Measurements from ENCODE around the gene RIMBP2. TPM values are rescaled to one million over a fixed set of nuclear protein-coding genes. Genes with fewer than 3 reads are reported as not detected.
A peak's percentile ranks its signal among the peaks of the same experiment; 100 is the strongest.

The RIMBP2 gene
- total and polyA plus RNA-seq, 4 donors, result 0.05 to 2.9 (median 0.95) TPM

GRCh38 chr12:130351326-130351725 is 364.8 kb downstream of the RIMBP2 start:
- Histone ChIP-seq H3K36me3 (ENCODE audit: control insufficient read depth in 4 of 4, insufficient read depth in 4 of 4, low read length in 4 of 4) (no peaks in the 10 kb centered on the region), H3K27me3 (ENCODE audit: control insufficient read depth in 3 of 3, insufficient read depth in 3 of 3, low read length in 2 of 3) (peaks cover 0 to 31% (median 18%) of the 10 kb centered on the region in 3 donors), H3K4me3 (no peak overlapping the region), H3K9me3 (ENCODE audit: control insufficient read depth in 4 of 4, insufficient read depth in 3 of 4, low read length in 3 of 4) (no peaks in the 10 kb centered on the region), H3K4me1 (ENCODE audit: control insufficient read depth in 5 of 5, insufficient read depth in 5 of 5, low read length in 5 of 5) (no peaks in the 10 kb centered on the region), H3K9ac (ENCODE audit: insufficient read depth in 1 of 2, low read length in 2 of 2) (no peak overlapping the region), H3K27ac (ENCODE audit: low read depth in 1 of 2, low read length in 1 of 2) (no peak overlapping the region)
- ATAC-seq (ENCODE audit: insufficient read depth, low FRiP score) (no peak), DNase-seq (no peak)
- 65 to 80% methylated on average over 5 of the region's 5 CpGs for WGBS, 2 donors
- TF ChIP-seq CTCF (IDR thresholded peaks at IDR 0.05; ENCODE audit: control extremely low read depth, extremely low read depth), result no peak

- H3K27me3 ChIP-seq (ENCODE audit: control insufficient read depth in 3 of 3, insufficient read depth in 3 of 3, low read length in 2 of 3), result peaks cover 0 to 30% (median 13%) of the 10 kb centered on the region in 3 donors
- no peaks in the 10 kb centered on the region for H3K36me3 ChIP-seq (ENCODE audit: control insufficient read depth in 4 of 4, insufficient read depth in 4 of 4, low read length in 4 of 4)
- WGBS, 2 donors, result 52 to 78% methylated on average over 2 of the region's 2 CpGs
- H3K4me3 ChIP-seq, result no peak overlapping the region
- H3K9ac ChIP-seq (ENCODE audit: insufficient read depth in 1 of 2, low read length in 2 of 2), result no peak overlapping the region
- H3K27ac ChIP-seq (ENCODE audit: low read depth in 1 of 2, low read length in 1 of 2), result no peak overlapping the region
- DNase-seq (no peak), ATAC-seq (ENCODE audit: insufficient read depth, low FRiP score) (no peak)
- TF ChIP-seq CTCF (IDR thresholded peaks at IDR 0.05; ENCODE audit: control extremely low read depth, extremely low read depth), result no peak
- H3K4me1 ChIP-seq (ENCODE audit: control insufficient read depth in 5 of 5, insufficient read depth in 5 of 5, low read length in 5 of 5), result no peaks in the 10 kb centered on the region
- no peaks in the 10 kb centered on the region for H3K9me3 ChIP-seq (ENCODE audit: control insufficient read depth in 4 of 4, insufficient read depth in 3 of 4, low read length in 3 of 4)
Observed at GRCh38 chr12:130350715-130351114, 365.4 kb downstream of the RIMBP2 start.

DNA sequence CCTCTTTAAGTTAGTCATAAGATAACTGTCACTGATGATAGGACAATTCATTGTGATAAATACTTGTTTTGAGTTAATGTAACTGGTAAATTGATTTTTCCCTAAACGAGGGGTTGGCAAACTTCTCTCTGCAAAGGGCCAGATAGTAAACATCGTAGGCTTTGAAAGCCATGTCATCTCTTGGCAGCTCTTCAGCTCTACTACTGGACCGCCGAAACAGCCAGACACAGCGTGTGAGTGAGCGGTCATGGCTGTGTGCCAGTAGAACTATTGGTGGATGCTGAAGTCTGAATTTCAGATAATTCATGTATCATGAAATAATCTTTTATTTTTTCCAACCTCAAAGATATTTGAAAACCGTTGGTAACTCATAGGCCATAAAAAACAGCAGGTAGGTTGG is 368.5 kb downstream of the RIMBP2 start:
- Histone ChIP-seq H3K36me3 (ENCODE audit: control insufficient read depth in 4 of 4, insufficient read depth in 4 of 4, low read length in 4 of 4) (no peaks in the 10 kb centered on the region), H3K4me3 (no peak overlapping the region), H3K27me3 (ENCODE audit: control insufficient read depth in 3 of 3, insufficient read depth in 3 of 3, low read length in 2 of 3) (peaks cover 0 to 23% (median 4%) of the 10 kb centered on the region in 3 donors), H3K27ac (ENCODE audit: low read depth in 1 of 2, low read length in 1 of 2) (no peak overlapping the region), H3K9ac (ENCODE audit: insufficient read depth in 1 of 2, low read length in 2 of 2) (no peak overlapping the region), H3K9me3 (ENCODE audit: control insufficient read depth in 4 of 4, insufficient read depth in 3 of 4, low read length in 3 of 4) (no peaks in the 10 kb centered on the region), H3K4me1 (ENCODE audit: control insufficient read depth in 5 of 5, insufficient read depth in 5 of 5, low read length in 5 of 5) (no peaks in the 10 kb centered on the region)
- ATAC-seq (ENCODE audit: insufficient read depth, low FRiP score) (no peak), DNase-seq (peak; percentile 48 to 61 (median 59))
- WGBS, 2 donors, result 61 to 73% methylated on average over 7 of the region's 7 CpGs
- no peak for TF ChIP-seq CTCF (IDR thresholded peaks at IDR 0.05; ENCODE audit: control extremely low read depth, extremely low read depth)

Other genes starting within 250 kb of the RIMBP2 start
- 10 to 100 TPM; 19.4 to 28.4 TPM for gene STX2, start 123.0 kb upstream of the RIMBP2 start, total RNA-seq
- gene STX2, start 123.0 kb upstream of the RIMBP2 start, polyA plus RNA-seq, result 10 to 100 TPM; 11.9 to 22.4 TPM
- 100 to 1,000 TPM; 210 to 505 TPM for gene RAN, start 155.8 kb upstream of the RIMBP2 start, total RNA-seq
- gene RAN, start 155.8 kb upstream of the RIMBP2 start, polyA plus RNA-seq, result 100 to 1,000 TPM; 212 to 495 TPM
- 10 to 100 TPM; 66.2 to 85.6 TPM for gene ADGRD1, start 237.6 kb upstream of the RIMBP2 start, total RNA-seq
- gene ADGRD1, start 237.6 kb upstream of the RIMBP2 start, polyA plus RNA-seq, result 10 to 100 TPM; 23.5 to 27.2 TPM

Measured in lung (tissue), 12 donors.